Endothelial cell (in vitro differentiated cells): ENCODE data around the gene CUX1. TPM values are rescaled to one million over a fixed set of nuclear protein-coding genes. Genes with fewer than 3 reads are reported as not detected.

ENCODE experiments used
- DNase-seq: peaks from one replicate; pipeline ENCODE4 v3.0.0; 2021; ENCODE audit warnings: low spot score
- H3K27ac Mint-ChIP-seq: one replicate; pipeline ENCODE4 v1.8.0; 2021; ENCODE audit warnings: mixed read lengths, inconsistent platforms; ENCODE audit not compliant: unreplicated experiment
- H3K27me3 Mint-ChIP-seq: one replicate; pipeline ENCODE4 v1.8.0; 2021; ENCODE audit warnings: mild to moderate bottlenecking, moderate library complexity, mixed read lengths, inconsistent platforms; ENCODE audit not compliant: unreplicated experiment
- H3K36me3 Mint-ChIP-seq: one replicate; pipeline ENCODE4 v1.8.0; 2021; ENCODE audit warnings: mild to moderate bottlenecking, low read depth, mixed read lengths, inconsistent platforms; ENCODE audit not compliant: unreplicated experiment
- H3K4me1 Mint-ChIP-seq: one replicate; pipeline ENCODE4 v1.8.0; 2021; ENCODE audit warnings: mild to moderate bottlenecking, mixed read lengths, inconsistent platforms; ENCODE audit not compliant: unreplicated experiment
- H3K4me3 Mint-ChIP-seq: one replicate; pipeline ENCODE4 v1.8.0; 2021; ENCODE audit warnings: mild to moderate bottlenecking, mixed read lengths, inconsistent platforms; ENCODE audit not compliant: unreplicated experiment
- H3K9me3 Mint-ChIP-seq: one replicate; pipeline ENCODE4 v1.8.0; 2021; ENCODE audit warnings: mixed read lengths, inconsistent platforms; ENCODE audit not compliant: unreplicated experiment
- total RNA-seq: library from RNA; stranded (reverse); fragmentation: NEBNext Ultra II Directional; extraction: Animal tissue kit (Norgen Biotek cat#: 25700); gene quantifications from one replicate; pipeline ENCODE4 v1.2.1, GENCODE V29; 2021; ENCODE audit not compliant: unreplicated experiment
- TF ChIP-seq, protein P1 (sequence below): fragments of 200-600 bp; sonication (generic); IDR thresholded peaks from one replicate; pipeline ENCODE4 v1.5.0; 2021; ENCODE audit warnings: antibody characterized with exemption; ENCODE audit not compliant: unreplicated experiment

Gene CUX1
- total RNA-seq, 1 donor from 2014 or later = 43.7 TPM

DNA sequence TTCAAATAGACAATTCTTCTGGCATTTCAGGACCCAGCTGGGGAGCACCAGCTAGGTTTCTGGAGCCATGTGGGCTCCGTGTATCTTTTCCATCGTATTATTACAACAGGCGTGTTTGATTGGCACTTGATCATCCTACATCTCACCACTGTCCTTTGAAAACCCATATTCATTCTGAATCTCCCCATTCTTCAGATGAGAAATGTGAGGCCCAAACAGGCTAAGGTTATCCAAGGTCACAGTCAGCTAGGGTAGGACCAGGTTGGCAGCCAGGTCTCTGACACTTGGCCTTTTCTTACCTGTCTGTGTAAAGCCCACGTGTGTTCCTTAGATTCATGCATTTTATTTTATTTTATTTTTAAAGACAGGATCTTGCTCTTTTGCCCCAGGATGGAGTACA, 366.9 kb downstream of the CUX1 start:
- Mint-ChIP-seq H3K4me3 (no peak overlapping the region), H3K4me1 (no peaks in the 10 kb centered on the region), H3K27ac (no peak overlapping the region), H3K36me3 (peaks cover 7% of the 10 kb centered on the region), H3K9me3 (no peaks in the 10 kb centered on the region), H3K27me3 (peaks cover 5% of the 10 kb centered on the region)
- TF ChIP-seq, protein P1, sequence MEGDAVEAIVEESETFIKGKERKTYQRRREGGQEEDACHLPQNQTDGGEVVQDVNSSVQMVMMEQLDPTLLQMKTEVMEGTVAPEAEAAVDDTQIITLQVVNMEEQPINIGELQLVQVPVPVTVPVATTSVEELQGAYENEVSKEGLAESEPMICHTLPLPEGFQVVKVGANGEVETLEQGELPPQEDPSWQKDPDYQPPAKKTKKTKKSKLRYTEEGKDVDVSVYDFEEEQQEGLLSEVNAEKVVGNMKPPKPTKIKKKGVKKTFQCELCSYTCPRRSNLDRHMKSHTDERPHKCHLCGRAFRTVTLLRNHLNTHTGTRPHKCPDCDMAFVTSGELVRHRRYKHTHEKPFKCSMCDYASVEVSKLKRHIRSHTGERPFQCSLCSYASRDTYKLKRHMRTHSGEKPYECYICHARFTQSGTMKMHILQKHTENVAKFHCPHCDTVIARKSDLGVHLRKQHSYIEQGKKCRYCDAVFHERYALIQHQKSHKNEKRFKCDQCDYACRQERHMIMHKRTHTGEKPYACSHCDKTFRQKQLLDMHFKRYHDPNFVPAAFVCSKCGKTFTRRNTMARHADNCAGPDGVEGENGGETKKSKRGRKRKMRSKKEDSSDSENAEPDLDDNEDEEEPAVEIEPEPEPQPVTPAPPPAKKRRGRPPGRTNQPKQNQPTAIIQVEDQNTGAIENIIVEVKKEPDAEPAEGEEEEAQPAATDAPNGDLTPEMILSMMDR = no peak
- no peak for DNase-seq

DNA sequence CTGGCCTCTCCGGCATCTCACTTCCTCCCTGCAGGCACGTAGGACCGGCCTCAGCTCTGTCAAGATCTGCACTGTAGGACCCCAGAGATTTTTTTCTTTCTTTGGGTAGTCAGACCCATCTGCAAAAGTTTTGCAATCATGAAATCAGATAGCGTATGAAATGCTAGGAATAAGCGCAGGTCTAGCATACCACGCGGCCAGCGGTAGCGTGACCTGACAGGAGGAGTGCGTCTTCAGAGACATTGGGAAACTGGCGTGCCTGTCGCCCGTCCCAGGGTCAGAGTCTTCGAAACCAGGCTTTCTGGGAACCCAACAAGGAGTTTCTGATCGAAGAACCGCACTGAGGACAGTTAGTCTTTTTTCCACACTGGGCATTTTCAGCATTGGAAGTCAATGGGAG, 368.4 kb downstream of the CUX1 start:
- TF ChIP-seq, protein P1 = no peak
- Mint-ChIP-seq H3K36me3 (peaks cover 7% of the 10 kb centered on the region), H3K27ac (no peak overlapping the region), H3K27me3 (peaks cover 5% of the 10 kb centered on the region), H3K4me1 (peaks cover 2% of the 10 kb centered on the region), H3K9me3 (no peaks in the 10 kb centered on the region), H3K4me3 (no peak overlapping the region)
- DNase-seq = no peak

GRCh38 chr7:102186306-102186705, 368.9 kb downstream of the CUX1 start:
- TF ChIP-seq, protein P1 = no peak
- no peaks in the 10 kb centered on the region for H3K9me3 Mint-ChIP-seq
- H3K27me3 Mint-ChIP-seq = peaks cover 8% of the 10 kb centered on the region
- H3K27ac Mint-ChIP-seq = no peak overlapping the region
- peaks cover 3% of the 10 kb centered on the region for H3K4me1 Mint-ChIP-seq
- H3K36me3 Mint-ChIP-seq = peaks cover 7% of the 10 kb centered on the region
- no peak overlapping the region for H3K4me3 Mint-ChIP-seq
- no peak for DNase-seq

DNA sequence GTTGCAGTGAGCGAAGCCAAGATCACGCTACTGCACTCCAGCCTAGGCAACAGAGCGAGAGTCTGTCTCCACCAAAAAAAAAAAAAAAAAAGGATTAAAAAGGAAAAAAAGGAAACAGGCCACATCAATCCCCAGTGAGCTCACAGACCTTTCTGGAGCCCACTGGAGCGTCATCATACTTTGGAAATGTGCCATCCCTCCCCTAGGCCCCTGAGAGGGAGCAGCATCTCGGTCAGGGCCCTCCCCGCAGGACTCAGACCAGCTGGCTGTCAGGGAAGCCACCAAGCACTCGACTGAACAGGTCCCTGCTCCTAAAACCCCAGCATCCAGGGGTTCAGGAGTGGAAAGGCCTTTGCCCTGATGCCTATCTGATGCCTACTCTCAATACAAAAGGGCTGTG, 371.3 kb downstream of the CUX1 start:
- H3K9me3 Mint-ChIP-seq = no peaks in the 10 kb centered on the region
- peaks cover 12% of the 10 kb centered on the region for H3K36me3 Mint-ChIP-seq
- H3K27ac Mint-ChIP-seq = no peak overlapping the region
- TF ChIP-seq, protein P1 = no peak
- H3K27me3 Mint-ChIP-seq = peaks cover 8% of the 10 kb centered on the region
- no peak overlapping the region for H3K4me3 Mint-ChIP-seq
- DNase-seq = no peak
- peaks cover 10% of the 10 kb centered on the region for H3K4me1 Mint-ChIP-seq

DNA sequence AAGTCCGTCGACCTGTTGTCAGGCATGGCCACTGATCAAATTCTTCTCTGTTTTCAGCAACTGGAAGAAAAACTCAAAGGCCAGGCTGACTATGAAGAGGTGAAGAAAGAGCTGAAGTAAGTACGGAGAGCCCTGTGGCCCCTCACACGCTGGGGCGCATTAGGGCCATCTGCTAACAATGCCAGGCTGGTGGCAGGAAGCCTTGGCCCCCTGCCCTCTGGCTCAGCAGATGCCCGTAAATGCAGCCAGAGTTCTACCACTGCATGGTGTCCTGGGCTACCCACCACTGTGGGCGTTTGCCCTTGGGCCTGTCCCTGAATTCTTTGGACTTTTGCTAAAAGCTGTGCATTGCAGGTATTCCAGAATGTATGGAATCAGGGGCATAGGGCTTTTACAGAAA, 372.3 kb downstream of the CUX1 start:
- TF ChIP-seq, protein P1 = no peak
- no peaks in the 10 kb centered on the region for H3K9me3 Mint-ChIP-seq
- no peak for DNase-seq
- H3K27ac Mint-ChIP-seq = no peak overlapping the region
- H3K4me1 Mint-ChIP-seq = peaks cover 10% of the 10 kb centered on the region
- peaks cover 15% of the 10 kb centered on the region for H3K36me3 Mint-ChIP-seq
- H3K4me3 Mint-ChIP-seq = no peak overlapping the region
- H3K27me3 Mint-ChIP-seq = peaks cover 8% of the 10 kb centered on the region
